WTC11 (cell line): ENCODE measurements around the gene EIF5A. TPM values are rescaled to one million over a fixed set of nuclear protein-coding genes. Genes with fewer than 3 reads are reported as not detected.
A peak's percentile ranks its signal among the peaks of the same experiment; 100 is the strongest.

ENCODE experiments used
- ATAC-seq: fragments of 200-7000 bp; cut with Tn5 transposase; 2 replicates; pipeline ENCODE4 v1.10.0; 2021; ENCODE audit warnings: mild to moderate bottlenecking, moderate library complexity
- CTCF ChIA-PET: fragments of 300-600 bp; sonication (Branson Sonifier 250); formaldehyde crosslinking; loops from one replicate; lab custom pipeline; 2021; ENCODE audit warnings: antibody characterized with exemption; lab: Charles Lee
- POLR2A ChIA-PET: fragments of 350-600 bp; sonication (Branson Sonifier 250); formaldehyde crosslinking; loops from one replicate; lab custom pipeline; 2021; ENCODE audit warnings: antibody characterized with exemption; lab: Charles Lee
- DNase-seq: peaks from one replicate; pipeline ENCODE4 v3.0.0; 2021; ENCODE audit warnings: low spot score
- H3K27ac Mint-ChIP-seq: 2 replicates; pipeline ENCODE4 v1.8.0; 2021; ENCODE audit warnings: mixed read lengths
- H3K27me3 Mint-ChIP-seq: 2 replicates; pipeline ENCODE4 v1.8.0; 2021; ENCODE audit warnings: low read depth, mild to moderate bottlenecking, moderate library complexity, mixed read lengths
- H3K36me3 Mint-ChIP-seq: 2 replicates; pipeline ENCODE4 v1.8.0; 2021; ENCODE audit warnings: mixed read lengths
- H3K4me1 Mint-ChIP-seq: 2 replicates; pipeline ENCODE4 v1.8.0; 2022; ENCODE audit warnings: mixed read lengths
- H3K4me3 Mint-ChIP-seq: 2 replicates; pipeline ENCODE4 v1.8.0; 2021; ENCODE audit warnings: mild to moderate bottlenecking, moderate library complexity, mixed read lengths
- H3K9me3 Mint-ChIP-seq: 2 replicates; pipeline ENCODE4 v1.8.0; 2021; ENCODE audit warnings: mixed read lengths
- CBFB ChIP-seq: sonication (generic); formaldehyde crosslinking; IDR thresholded peaks from 2 replicates; pipeline ENCODE4 v1.8.1; 2022; ENCODE audit warnings: mild to moderate bottlenecking, low read depth, missing genetic modification reagents
- CDX4 ChIP-seq: fragments of 250-450 bp; sonication (Bioruptor Pico); IDR thresholded peaks from 2 replicates; pipeline ENCODE4 v1.9.0; 2021; ENCODE audit warnings: moderate library complexity, mild to moderate bottlenecking, inconsistent platforms, borderline replicate concordance
- CREB1 ChIP-seq: sonication (generic); formaldehyde crosslinking; IDR thresholded peaks from 2 replicates; pipeline ENCODE4 v1.8.0; 2023; ENCODE audit warnings: mild to moderate bottlenecking, missing genetic modification reagents
- CREM ChIP-seq: sonication (generic); formaldehyde crosslinking; IDR thresholded peaks from 2 replicates; pipeline ENCODE4 v1.8.1; 2022; ENCODE audit warnings: mild to moderate bottlenecking, missing genetic modification reagents, moderate library complexity
- E2F5 ChIP-seq: sonication (generic); formaldehyde crosslinking; IDR thresholded peaks from 2 replicates; pipeline ENCODE4 v1.8.1; 2022; ENCODE audit warnings: mild to moderate bottlenecking, moderate library complexity, missing genetic modification reagents
- ETV6 ChIP-seq: sonication (generic); formaldehyde crosslinking; IDR thresholded peaks from 2 replicates; pipeline ENCODE4 v1.8.1; 2022; ENCODE audit warnings: mild to moderate bottlenecking, missing genetic modification reagents
- JUN ChIP-seq: sonication (generic); formaldehyde crosslinking; IDR thresholded peaks from 2 replicates; pipeline ENCODE4 v1.8.0; 2023; ENCODE audit warnings: mild to moderate bottlenecking, missing genetic modification reagents
- MAX ChIP-seq: sonication (generic); formaldehyde crosslinking; IDR thresholded peaks from 2 replicates; pipeline ENCODE4 v1.8.0; 2022; ENCODE audit warnings: mild to moderate bottlenecking, missing genetic modification reagents
- MLX ChIP-seq: sonication (generic); formaldehyde crosslinking; IDR thresholded peaks from 2 replicates; pipeline ENCODE4 v1.8.1; 2023; ENCODE audit warnings: mild to moderate bottlenecking, missing genetic modification reagents, moderate library complexity
- NFE2L1 ChIP-seq: sonication (generic); formaldehyde crosslinking; IDR thresholded peaks from 2 replicates; pipeline ENCODE4 v1.8.1; 2023; ENCODE audit warnings: missing genetic modification reagents
- NR1H2 ChIP-seq: sonication (generic); formaldehyde crosslinking; IDR thresholded peaks from 2 replicates; pipeline ENCODE4 v1.9.0; 2021; ENCODE audit warnings: mild to moderate bottlenecking, moderate library complexity, missing genetic modification reagents
- SP1 ChIP-seq: sonication (generic); formaldehyde crosslinking; conservative IDR thresholded peaks from 2 replicates; pipeline ENCODE4 v1.8.1; 2022; ENCODE audit warnings: missing genetic modification reagents
- TCF7 ChIP-seq: sonication (generic); formaldehyde crosslinking; IDR thresholded peaks from 2 replicates; pipeline ENCODE4 v1.8.0; 2022; ENCODE audit warnings: mild to moderate bottlenecking, low read depth, missing genetic modification reagents, moderate library complexity
- TEAD4 ChIP-seq: sonication (generic); formaldehyde crosslinking; IDR thresholded peaks from 2 replicates; pipeline ENCODE4 v1.8.0; 2022; ENCODE audit warnings: mild to moderate bottlenecking, missing genetic modification reagents
- TP53 ChIP-seq: sonication (generic); formaldehyde crosslinking; IDR thresholded peaks from 2 replicates; pipeline ENCODE4 v1.8.1; 2023; ENCODE audit warnings: mild to moderate bottlenecking, missing genetic modification reagents
- ZNF219 ChIP-seq: sonication (generic); formaldehyde crosslinking; IDR thresholded peaks from 2 replicates; pipeline ENCODE4 v1.8.0; 2023; ENCODE audit warnings: missing genetic modification reagents, mild to moderate bottlenecking, borderline replicate concordance
- ZNF232 ChIP-seq: sonication (generic); formaldehyde crosslinking; IDR thresholded peaks from 2 replicates; pipeline ENCODE4 v1.8.0; 2022; ENCODE audit warnings: mild to moderate bottlenecking, missing genetic modification reagents
- ZNF317 ChIP-seq: sonication (generic); formaldehyde crosslinking; IDR thresholded peaks from 2 replicates; pipeline ENCODE4 v1.8.1; 2023; ENCODE audit warnings: low read depth, mild to moderate bottlenecking, moderate library complexity, missing genetic modification reagents, borderline replicate concordance
- ZNF416 ChIP-seq: fragments of 250-450 bp; sonication (Bioruptor Pico); IDR thresholded peaks from 2 replicates; pipeline ENCODE4 v1.9.0; 2021; ENCODE audit warnings: mild to moderate bottlenecking, inconsistent platforms
- total RNA-seq: library from RNA; stranded (reverse); gene quantifications from 3 replicates; pipeline ENCODE4 v1.2.3, GENCODE V29; 2021
- TF ChIP-seq, protein P1 (sequence below): sonication (generic); formaldehyde crosslinking; IDR thresholded peaks from 2 replicates; pipeline ENCODE4 v1.8.1; 2023; ENCODE audit warnings: mild to moderate bottlenecking, missing genetic modification reagents, moderate library complexity
- TF ChIP-seq, protein P2 (sequence below): sonication (generic); formaldehyde crosslinking; IDR thresholded peaks from 2 replicates; pipeline ENCODE4 v1.8.0; 2023; ENCODE audit warnings: missing genetic modification reagents
- TF ChIP-seq, protein P3 (sequence below): sonication (generic); formaldehyde crosslinking; IDR thresholded peaks from 2 replicates; pipeline ENCODE4 v1.8.0; 2022; ENCODE audit warnings: mild to moderate bottlenecking, missing genetic modification reagents
- TF ChIP-seq, protein P4 (sequence below): sonication (generic); formaldehyde crosslinking; IDR thresholded peaks from 2 replicates; pipeline ENCODE4 v1.8.1; 2023; ENCODE audit warnings: mild to moderate bottlenecking, missing genetic modification reagents

The EIF5A gene
- total RNA-seq, 1 experiment from 2014 or later = 1,021 TPM

DNA sequence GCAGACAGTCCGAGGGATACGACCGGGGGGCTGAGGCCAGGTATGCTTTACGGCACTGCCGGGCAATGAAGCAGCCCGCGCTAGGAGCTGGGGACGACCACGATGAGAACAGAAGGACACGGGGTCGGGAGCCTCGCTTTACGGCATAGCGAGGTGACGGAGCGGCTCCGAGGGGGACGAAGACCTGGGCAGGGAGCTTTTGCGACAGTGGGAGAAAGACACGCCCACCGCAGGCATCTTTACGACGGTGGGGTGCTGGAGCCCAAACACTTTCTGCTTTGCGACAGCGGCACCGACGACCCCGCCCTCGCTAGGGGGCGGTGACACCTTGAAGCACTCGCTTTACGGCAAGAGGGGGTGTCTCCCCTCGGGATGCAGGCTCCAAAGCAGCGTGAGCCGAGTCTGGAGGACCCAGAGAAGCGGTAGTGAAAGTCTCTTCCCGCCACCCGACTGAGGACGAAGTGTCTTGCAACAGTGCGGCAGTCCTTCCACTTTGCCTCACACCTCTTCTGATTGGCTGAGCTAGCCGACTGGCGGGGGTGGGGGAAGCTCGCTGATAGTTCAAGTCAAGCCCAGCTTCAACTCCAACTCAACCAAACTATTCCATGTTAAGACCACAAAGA lies 22.1 kb downstream of the EIF5A start (continued):
- peak; percentile 51 for TF ChIP-seq E2F5 (CRISPR knock-in tag)
- TF ChIP-seq, protein P1, sequence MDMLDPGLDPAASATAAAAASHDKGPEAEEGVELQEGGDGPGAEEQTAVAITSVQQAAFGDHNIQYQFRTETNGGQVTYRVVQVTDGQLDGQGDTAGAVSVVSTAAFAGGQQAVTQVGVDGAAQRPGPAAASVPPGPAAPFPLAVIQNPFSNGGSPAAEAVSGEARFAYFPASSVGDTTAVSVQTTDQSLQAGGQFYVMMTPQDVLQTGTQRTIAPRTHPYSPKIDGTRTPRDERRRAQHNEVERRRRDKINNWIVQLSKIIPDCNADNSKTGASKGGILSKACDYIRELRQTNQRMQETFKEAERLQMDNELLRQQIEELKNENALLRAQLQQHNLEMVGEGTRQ = peak; percentile 74
- no peak for TF ChIP-seq MLX (CRISPR knock-in tag)
- peak; percentile 69; the same call in 1 of the 2 replicates for TF ChIP-seq MAX (CRISPR knock-in tag)
- TF ChIP-seq CREB1 (CRISPR knock-in tag) = no peak
- no peak for TF ChIP-seq TCF7 (CRISPR knock-in tag)
- TF ChIP-seq, protein P2, sequence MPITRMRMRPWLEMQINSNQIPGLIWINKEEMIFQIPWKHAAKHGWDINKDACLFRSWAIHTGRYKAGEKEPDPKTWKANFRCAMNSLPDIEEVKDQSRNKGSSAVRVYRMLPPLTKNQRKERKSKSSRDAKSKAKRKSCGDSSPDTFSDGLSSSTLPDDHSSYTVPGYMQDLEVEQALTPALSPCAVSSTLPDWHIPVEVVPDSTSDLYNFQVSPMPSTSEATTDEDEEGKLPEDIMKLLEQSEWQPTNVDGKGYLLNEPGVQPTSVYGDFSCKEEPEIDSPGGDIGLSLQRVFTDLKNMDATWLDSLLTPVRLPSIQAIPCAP (CRISPR knock-in tag) = no peak
- TF ChIP-seq SP1 (CRISPR knock-in tag) = peak; percentile 89
- no peak for TF ChIP-seq NFE2L1
- TF ChIP-seq ETV6 (CRISPR knock-in tag) = no peak
- peak; percentile 76; the same call in 1 of the 2 replicates for TF ChIP-seq ZNF232 (CRISPR knock-in tag)
- no peak for TF ChIP-seq NR1H2 (CRISPR knock-in tag)
- TF ChIP-seq, protein P3, sequence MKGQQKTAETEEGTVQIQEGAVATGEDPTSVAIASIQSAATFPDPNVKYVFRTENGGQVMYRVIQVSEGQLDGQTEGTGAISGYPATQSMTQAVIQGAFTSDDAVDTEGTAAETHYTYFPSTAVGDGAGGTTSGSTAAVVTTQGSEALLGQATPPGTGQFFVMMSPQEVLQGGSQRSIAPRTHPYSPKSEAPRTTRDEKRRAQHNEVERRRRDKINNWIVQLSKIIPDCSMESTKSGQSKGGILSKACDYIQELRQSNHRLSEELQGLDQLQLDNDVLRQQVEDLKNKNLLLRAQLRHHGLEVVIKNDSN (CRISPR knock-in tag) = peak; percentile 59
- TF ChIP-seq CREM (CRISPR knock-in tag) = peak; percentile 82; the same call in 1 of the 2 replicates
- no peak for TF ChIP-seq JUN (CRISPR knock-in tag)
- no peak for TF ChIP-seq ZNF416
- TF ChIP-seq CBFB (CRISPR knock-in tag) = peak; percentile 39; the same call in 1 of the 2 replicates
- TF ChIP-seq TP53 = peak; percentile 46; the same call in 1 of the 2 replicates
- TF ChIP-seq, protein P4, sequence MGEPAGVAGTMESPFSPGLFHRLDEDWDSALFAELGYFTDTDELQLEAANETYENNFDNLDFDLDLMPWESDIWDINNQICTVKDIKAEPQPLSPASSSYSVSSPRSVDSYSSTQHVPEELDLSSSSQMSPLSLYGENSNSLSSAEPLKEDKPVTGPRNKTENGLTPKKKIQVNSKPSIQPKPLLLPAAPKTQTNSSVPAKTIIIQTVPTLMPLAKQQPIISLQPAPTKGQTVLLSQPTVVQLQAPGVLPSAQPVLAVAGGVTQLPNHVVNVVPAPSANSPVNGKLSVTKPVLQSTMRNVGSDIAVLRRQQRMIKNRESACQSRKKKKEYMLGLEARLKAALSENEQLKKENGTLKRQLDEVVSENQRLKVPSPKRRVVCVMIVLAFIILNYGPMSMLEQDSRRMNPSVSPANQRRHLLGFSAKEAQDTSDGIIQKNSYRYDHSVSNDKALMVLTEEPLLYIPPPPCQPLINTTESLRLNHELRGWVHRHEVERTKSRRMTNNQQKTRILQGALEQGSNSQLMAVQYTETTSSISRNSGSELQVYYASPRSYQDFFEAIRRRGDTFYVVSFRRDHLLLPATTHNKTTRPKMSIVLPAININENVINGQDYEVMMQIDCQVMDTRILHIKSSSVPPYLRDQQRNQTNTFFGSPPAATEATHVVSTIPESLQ (CRISPR knock-in tag) = no peak
- TF ChIP-seq, all 79 proteins: peak for 13

- ChIA-PET CTCF (interaction anchor here (0.6 to 2.2 kb wide), 35 partner anchors 7 to 387 kb away, joined by 3 to 27 read pairs (median 5); partner anchors contain the start of genes ACADVL, DLG4, GABARAP and GPS2), POLR2A (interaction anchor here (0.7 to 2.0 kb wide), 18 partner anchors 9 to 357 kb away, joined by 3 to 21 read pairs (median 4); partner anchors contain the start of genes ACADVL, CHRNB1, DLG4 and GPS2)
- peak overlapping the region; percentile 93 for H3K4me3 Mint-ChIP-seq
- ATAC-seq = peak; percentile 76
- H3K4me1 Mint-ChIP-seq = peaks cover 24% of the 10 kb centered on the region
- peaks cover 4% of the 10 kb centered on the region for H3K36me3 Mint-ChIP-seq
- H3K27ac Mint-ChIP-seq = peak overlapping the region; percentile 100
- no peaks in the 10 kb centered on the region for H3K27me3 Mint-ChIP-seq
- DNase-seq = peak; percentile 82
- no peaks in the 10 kb centered on the region for H3K9me3 Mint-ChIP-seq
- no peak for TF ChIP-seq MAX (CRISPR knock-in tag)
- no peak for TF ChIP-seq ZNF219 (CRISPR knock-in tag)
- no peak for TF ChIP-seq CDX4
- TF ChIP-seq, protein P4 (CRISPR knock-in tag) = no peak
- TF ChIP-seq TEAD4 (CRISPR knock-in tag) = no peak
- TF ChIP-seq ZNF317 (CRISPR knock-in tag) = no peak
- no peak for TF ChIP-seq CREM (CRISPR knock-in tag)
Measured at GRCh38 chr17:7329997-7330637, 22.7 kb downstream of the EIF5A start.
